NCI-H187 treated with DMSO at 0.1 percent for 48 hours (cell line): ENCODE results near the gene CTDSP1.

Experiments used
- DNase-seq: peaks from one replicate; lab custom pipeline; 2025; lab: John Stamatoyannopoulos, UW

Gene CTDSP1

GRCh38 chr2:218427741-218428140 is 28.1 kb downstream of the CTDSP1 start:
- no peak for DNase-seq

GRCh38 chr2:218428846-218429558 is 29.3 kb downstream of the CTDSP1 start:
- DNase-seq, result no peak

DNA sequence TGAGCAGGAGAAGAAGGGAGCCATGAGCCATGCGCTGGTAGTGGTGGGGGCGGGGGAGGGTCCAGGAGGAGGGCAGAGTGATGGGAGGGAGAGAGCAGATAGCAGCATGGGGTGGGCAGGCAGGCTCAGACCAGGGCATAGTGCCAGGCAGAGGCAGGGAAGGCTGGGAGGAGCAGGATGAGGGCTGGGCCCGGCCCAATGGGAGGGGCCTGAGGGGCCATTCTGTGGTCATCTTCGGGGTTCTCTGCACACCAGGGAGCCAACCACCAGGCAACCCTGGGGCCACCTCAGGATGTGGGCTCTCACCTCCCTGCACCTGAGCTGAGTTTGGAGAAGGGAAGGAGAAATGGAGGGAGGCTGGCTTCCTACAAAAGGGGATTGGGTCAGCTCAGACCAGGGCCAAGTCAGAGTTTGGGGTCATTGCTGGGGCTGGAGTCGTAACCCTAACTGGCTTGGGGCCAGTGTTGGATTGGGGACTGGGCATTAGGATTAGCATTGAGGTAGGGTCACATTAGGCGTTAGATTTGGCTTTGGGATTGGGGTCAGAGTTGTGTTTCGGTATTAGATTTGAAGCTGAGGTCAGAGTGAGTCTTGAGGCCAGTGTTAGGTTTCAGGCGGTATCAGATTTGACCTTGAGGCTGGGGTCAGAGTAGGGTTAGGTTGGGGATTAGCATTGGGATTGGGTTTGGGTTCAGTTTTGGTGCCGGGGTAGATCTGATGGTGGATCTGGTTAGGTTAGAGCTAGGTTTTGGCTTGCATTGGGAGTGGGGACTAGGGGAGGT is 30.4 kb downstream of the CTDSP1 start:
- DNase-seq, result no peak

- no peak for DNase-seq
Observed at GRCh38 chr2:218430721-218431120, 31.1 kb downstream of the CTDSP1 start.

GRCh38 chr2:218431878-218432277 is 32.2 kb downstream of the CTDSP1 start:
- no peak for DNase-seq

DNA sequence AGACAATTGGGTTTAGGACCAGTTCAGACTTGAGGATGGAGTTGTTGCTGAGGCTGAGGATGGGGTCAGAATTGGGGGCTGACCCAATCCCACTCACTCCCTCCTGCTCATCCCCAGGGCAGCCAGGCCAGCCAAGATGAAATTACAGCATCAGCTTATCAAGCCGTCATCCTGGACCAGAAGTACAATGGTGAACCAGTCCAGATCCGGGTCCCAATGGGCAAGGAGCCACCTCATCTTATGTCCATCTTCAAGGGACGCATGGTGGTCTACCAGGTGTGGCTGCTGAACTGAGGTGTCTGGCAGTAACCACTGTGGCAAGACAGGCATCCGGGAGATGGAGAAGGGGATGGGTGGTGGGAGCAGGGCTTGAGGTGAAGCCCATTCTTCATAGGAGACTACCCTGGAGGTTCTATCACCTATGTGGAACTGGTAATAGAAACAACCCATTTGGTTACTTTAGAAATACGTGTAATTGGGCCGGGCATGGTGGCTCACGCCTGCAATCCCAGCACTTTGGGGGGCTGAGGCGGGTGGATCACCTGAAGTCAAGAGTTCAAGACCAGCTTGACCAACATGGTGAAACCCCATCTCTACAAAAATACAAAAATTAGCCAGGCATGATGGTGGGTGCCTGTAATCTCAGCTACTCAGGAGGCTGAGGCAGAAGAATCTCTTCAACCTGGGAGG is 33.2 kb downstream of the CTDSP1 start:
- DNase-seq, result no peak

DNA sequence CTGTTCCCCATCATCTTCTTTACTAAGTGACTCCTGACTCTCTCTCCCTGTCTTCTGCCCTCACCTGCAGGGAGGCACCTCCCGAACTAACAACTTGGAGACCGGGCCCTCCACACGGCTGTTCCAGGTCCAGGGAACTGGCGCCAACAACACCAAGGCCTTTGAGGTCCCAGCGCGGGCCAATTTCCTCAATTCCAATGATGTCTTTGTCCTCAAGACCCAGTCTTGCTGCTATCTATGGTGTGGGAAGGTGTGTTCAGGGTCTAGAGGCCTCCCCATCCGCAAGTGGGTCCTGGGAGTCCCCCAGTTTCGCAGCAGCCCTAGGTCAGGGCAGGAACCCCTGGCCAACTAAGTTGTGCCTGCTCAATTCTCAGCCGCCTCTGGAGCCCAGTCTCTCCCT is 34.8 kb downstream of the CTDSP1 start:
- DNase-seq, result no peak

GRCh38 chr2:218435003-218435982 is 35.6 kb downstream of the CTDSP1 start:
- no peak for DNase-seq

GRCh38 chr2:218436992-218437391 is 37.3 kb downstream of the CTDSP1 start:
- no peak for DNase-seq

DNA sequence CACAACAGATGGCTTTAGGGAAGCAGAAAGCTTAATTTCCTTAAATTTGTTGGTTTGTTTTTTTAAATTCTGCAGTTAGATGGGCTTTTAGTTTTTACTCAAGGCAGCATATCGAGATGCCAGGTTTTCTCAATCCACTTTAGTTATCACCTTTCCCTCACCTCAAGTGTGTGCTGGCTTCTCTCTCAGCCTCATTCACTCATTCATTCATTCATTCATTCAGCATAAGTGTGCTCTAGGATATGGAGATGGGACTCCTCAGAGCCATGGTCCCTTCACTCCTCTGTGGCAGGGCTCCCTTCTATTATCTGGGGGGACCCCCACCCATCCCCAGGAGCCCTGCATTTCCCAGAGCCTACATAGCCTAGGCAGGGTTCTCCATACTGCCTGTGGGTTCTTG is 38.3 kb downstream of the CTDSP1 start:
- no peak for DNase-seq

- DNase-seq, result no peak
Observed at GRCh38 chr2:218438596-218438995, 38.9 kb downstream of the CTDSP1 start.

DNA sequence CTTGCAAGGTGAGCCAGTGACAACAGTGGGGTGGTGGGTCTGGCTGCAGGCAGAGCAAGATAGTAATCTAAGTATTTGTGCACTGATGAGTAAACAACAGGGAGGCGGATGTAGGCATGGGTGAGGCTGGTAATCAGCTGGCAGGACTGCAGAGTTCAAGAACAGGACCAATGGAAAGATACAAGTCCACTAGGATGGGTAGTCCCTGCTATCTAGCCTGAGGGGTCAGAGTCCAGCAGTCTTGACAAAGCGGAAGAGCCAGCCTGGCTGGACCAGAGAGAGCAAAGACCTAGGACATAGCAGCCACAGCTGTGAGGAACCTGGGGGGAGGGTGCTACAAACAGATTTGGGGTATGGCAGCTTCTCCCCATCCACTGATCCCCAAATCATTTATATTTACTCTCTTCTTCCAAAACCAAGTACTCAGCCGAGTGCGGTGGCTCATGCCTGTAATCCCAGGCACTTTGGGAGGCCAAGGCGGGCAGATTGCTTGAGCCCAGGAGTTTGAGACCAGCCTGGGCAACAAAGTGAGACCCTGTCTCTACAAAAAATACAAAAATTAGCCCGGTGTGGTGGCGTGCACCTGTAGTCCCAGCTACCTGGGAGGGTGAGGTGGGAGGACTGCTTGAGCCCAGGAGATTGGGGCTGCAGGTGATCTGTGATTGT is 45.2 kb downstream of the CTDSP1 start:
- no peak for DNase-seq

GRCh38 chr2:218445602-218446001 is 45.9 kb downstream of the CTDSP1 start:
- no peak for DNase-seq

- DNase-seq, result no peak
Observed at GRCh38 chr2:218446547-218446946, 46.9 kb downstream of the CTDSP1 start.

- DNase-seq, result no peak
Observed at GRCh38 chr2:218447072-218447471, 47.4 kb downstream of the CTDSP1 start.

DNA sequence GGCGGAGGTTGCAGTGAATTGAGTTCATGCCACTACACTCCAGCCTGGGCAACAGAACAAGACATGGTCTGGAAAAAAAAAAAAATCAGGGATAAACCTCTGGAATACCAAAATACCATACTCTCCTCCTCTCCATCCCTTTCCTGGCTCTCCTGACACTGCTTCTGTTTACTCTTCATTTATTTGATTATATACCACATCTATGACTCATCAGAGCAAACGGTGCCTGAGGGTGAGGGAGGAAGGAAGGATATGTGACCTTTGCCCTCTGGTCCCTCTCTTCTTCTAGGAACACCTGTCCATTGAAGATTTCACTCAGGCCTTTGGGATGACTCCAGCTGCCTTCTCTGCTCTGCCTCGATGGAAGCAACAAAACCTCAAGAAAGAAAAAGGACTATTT is 49.3 kb downstream of the CTDSP1 start:
- no peak for DNase-seq

GRCh38 chr2:218452079-218452478 is 52.4 kb downstream of the CTDSP1 start:
- no peak for DNase-seq
